HepG2 (cell line): Measurements from ENCODE around the gene C3orf18. TPM values are rescaled to one million over a fixed set of nuclear protein-coding genes. Genes with fewer than 3 reads are reported as not detected.

Experiments
- HIC2 ChIP-seq: sonication (generic); formaldehyde crosslinking; IDR thresholded peaks from 2 replicates; pipeline ENCODE4 v1.9.0; 2022; ENCODE audit warnings: low read depth, missing genetic modification reagents
- MAFK ChIP-seq, 2 experiments: IDR thresholded peaks in 1 of 2; conservative IDR thresholded peaks in 1 of 2; 2 replicates each; pipeline ENCODE4 v1.6.1; 2011; ENCODE audit warnings: improper control_type of control experiment in 2 of 2, low read length in 2 of 2
- MED1 ChIP-seq: sonication (generic); formaldehyde crosslinking; IDR thresholded peaks from 2 replicates; pipeline ENCODE4 v1.4.0; 2020; ENCODE audit warnings: missing genetic modification reagents
- MTF1 ChIP-seq: sonication (generic); formaldehyde crosslinking; IDR thresholded peaks from 2 replicates; pipeline ENCODE4 v1.5.0; 2020; ENCODE audit warnings: missing genetic modification reagents
- REST ChIP-seq, 2 experiments: IDR thresholded peaks; 2 replicates each; pipeline ENCODE4 v1.6.1; 2011 to 2012; ENCODE audit warnings: low read length in 2 of 2, borderline replicate concordance in 1 of 2, low read depth in 1 of 2, mild to moderate bottlenecking in 1 of 2, moderate library complexity in 1 of 2
- ZBTB26 ChIP-seq: IDR thresholded peaks from 2 replicates; pipeline ENCODE4 v1.6.1; 2016; ENCODE audit warnings: missing compliant biosample characterization, missing genetic modification reagents, borderline replicate concordance
- ZNF446 ChIP-seq: sonication (generic); formaldehyde crosslinking; IDR thresholded peaks from 2 replicates; pipeline ENCODE4 v1.5.0; 2020; ENCODE audit warnings: mild to moderate bottlenecking, missing genetic modification reagents
- ZNF574 ChIP-seq: sonication (generic); formaldehyde crosslinking; IDR thresholded peaks from 2 replicates; pipeline ENCODE4 v1.4.0; 2020; ENCODE audit warnings: missing genetic modification reagents
- ZNF775 ChIP-seq: sonication (generic); formaldehyde crosslinking; IDR thresholded peaks from 2 replicates; pipeline ENCODE4 v1.4.0; 2020; ENCODE audit warnings: missing genetic modification reagents, mild to moderate bottlenecking, moderate library complexity, borderline replicate concordance
- polyA plus RNA-seq, 8 experiments: library from polyadenylated mRNA; depleted of rRNA in 3 of 8; stranded (reverse) in 7 of 8; unstranded in 1 of 8; fragments of >200 nt; fragmentation: Illumina TruSeq in 4 of 8; extraction: Trizol in 4 of 8; gene quantifications; 2 replicates each; pipeline versions ENCODE4 v1.2.1 to v1.2.3, GENCODE V29; 2011 to 2016; ENCODE audit warnings: low read depth in 4 of 8, missing spikeins in 1 of 8, mixed read lengths in 1 of 8; ENCODE audit not compliant: insufficient read depth in 1 of 8
- total RNA-seq, 5 experiments: library from RNA; depleted of rRNA; stranded (reverse); fragments of >200 nt; fragmentation: Illumina TruSeq; extraction: Trizol; gene quantifications; 2 replicates each; pipeline ENCODE4 v1.2.3, GENCODE V29; 2016; ENCODE audit warnings: low read depth in 1 of 5

C3orf18 gene
- total and polyA plus RNA-seq, 2 of the 13 experiments (the other 11 are each of a cell fraction or from before 2014, with no cell fraction given), result 1.6 to 4.8 TPM

- TF ChIP-seq MTF1 (CRISPR knock-in tag) (no peak), ZBTB26 (CRISPR knock-in tag) (no peak), REST (IDR thresholded peaks at IDR 0.05; ENCODE audit: borderline replicate concordance in 1 of 2, low read depth in 1 of 2, low read length in 2 of 2) (no peak; a peak in 1 of 4 replicates), HIC2 (CRISPR knock-in tag) (no peak), ZNF775 (CRISPR knock-in tag) (no peak), MED1 (no peak), ZNF446 (CRISPR knock-in tag) (no peak), ZNF574 (CRISPR knock-in tag) (no peak), MAFK (conservative IDR thresholded peaks at IDR 0.05 in 1 of 2, IDR thresholded peaks at IDR 0.05 in 1 of 2; ENCODE audit: low read length in 2 of 2) (no peak)
These were observed 42.2 kb downstream of the C3orf18 start (continued) for GRCh38 chr3:50525191-50525910.
